PC-3 (cell line): Measurements from ENCODE around the gene RAP1GAP2. TPM values are rescaled to one million over a fixed set of nuclear protein-coding genes. Genes with fewer than 3 reads are reported as not detected.

Experiments
- ATAC-seq: fragments of 200-7000 bp; cut with Tn5 transposase; 2 replicates; pipeline ENCODE4 v1.9.1; 2020; ENCODE audit warnings: mild to moderate bottlenecking, moderate library complexity
- BruUV-seq: library from RNA; stranded (reverse); fragments of 400-500 nt; replicated peaks from 2 replicates; lab custom pipeline; 2021; lab: Mats Ljungman, UMichigan
- CTCF ChIA-PET: fragments of 300-600 bp; sonication (Branson Sonifier 250); formaldehyde crosslinking; loops from one replicate; lab custom pipeline; 2022; ENCODE audit warnings: antibody characterized with exemption; lab: Charles Lee
- POLR2A ChIA-PET: fragments of 300-600 bp; sonication (Branson Sonifier 250); formaldehyde crosslinking; loops from one replicate; lab custom pipeline; 2022; ENCODE audit warnings: antibody characterized with exemption; ENCODE audit not compliant: unreplicated experiment; lab: Charles Lee
- DNase-seq: peaks from one replicate; pipeline ENCODE4 v3.0.0-alpha.2; 2015
- H2AFZ ChIP-seq: fragments of 300-600 bp; sonication (generic); 2 replicates; pipeline ENCODE4 v1.6.0; 2016; ENCODE audit warnings: antibody characterized with exemption, low read length
- H3F3A ChIP-seq: fragments of 300-600 bp; sonication (generic); one replicate; pipeline ENCODE4 v1.6.0; 2017; ENCODE audit warnings: antibody characterized with exemption, low read length, control low read depth, mild to moderate bottlenecking; ENCODE audit not compliant: unreplicated experiment
- H3K27ac ChIP-seq: fragments of 300-600 bp; sonication (generic); 2 replicates; pipeline ENCODE4 v1.5.1; 2016; ENCODE audit warnings: mild to moderate bottlenecking, low read length
- H3K27me3 ChIP-seq: fragments of 300-600 bp; sonication (generic); 2 replicates; pipeline ENCODE4 v1.6.1; 2016; ENCODE audit warnings: low read length, mixed read lengths
- H3K36me3 ChIP-seq: fragments of 300-600 bp; sonication (generic); 2 replicates; pipeline ENCODE4 v1.6.1; 2016; ENCODE audit warnings: low read depth, mixed run types, low read length, mixed read lengths
- H3K4me1 ChIP-seq: fragments of 300-600 bp; sonication (generic); 2 replicates; pipeline ENCODE4 v1.5.1; 2016; ENCODE audit warnings: low read length; ENCODE audit not compliant: insufficient read depth
- H3K4me2 ChIP-seq: fragments of 300-600 bp; sonication (generic); 2 replicates; pipeline ENCODE4 v1.6.0; 2016; ENCODE audit warnings: low read length
- H3K4me3 ChIP-seq: fragments of 300-600 bp; sonication (generic); 2 replicates; pipeline ENCODE4 v1.5.1; 2016; ENCODE audit warnings: mild to moderate bottlenecking, low read length, mixed read lengths
- H3K79me2 ChIP-seq: fragments of 300-600 bp; sonication (generic); 2 replicates; pipeline ENCODE4 v1.6.1; 2017; ENCODE audit warnings: low read length, mixed read lengths
- H3K9ac ChIP-seq: fragments of 300-600 bp; sonication (generic); 2 replicates; pipeline ENCODE4 v1.6.0; 2016; ENCODE audit warnings: mild to moderate bottlenecking, low read length
- H3K9me2 ChIP-seq: fragments of 300-600 bp; sonication (generic); replicated peaks from 2 replicates; pipeline ENCODE4 v1.6.1; 2016; ENCODE audit warnings: mixed run types, low read length, mixed read lengths
- H3K9me3 ChIP-seq: fragments of 300-600 bp; sonication (generic); 2 replicates; pipeline ENCODE4 v1.6.1; 2016; ENCODE audit warnings: low read length, mixed read lengths
- H4K20me1 ChIP-seq: fragments of 300-600 bp; sonication (generic); 2 replicates; pipeline ENCODE4 v1.6.1; 2016; ENCODE audit warnings: low read length, mixed read lengths
- CTCF ChIP-seq: fragments of 300-600 bp; sonication (generic); conservative IDR thresholded peaks from 2 replicates; pipeline ENCODE4 v1.5.1; 2017; ENCODE audit warnings: antibody characterized with exemption, low read depth, mild to moderate bottlenecking, low read length
- EZH2 ChIP-seq: fragments of 300-600 bp; sonication (generic); IDR thresholded peaks from one replicate; pipeline ENCODE4 v1.6.1; 2017; ENCODE audit warnings: antibody characterized with exemption, mild to moderate bottlenecking, low read length; ENCODE audit not compliant: unreplicated experiment
- EZH2phosphoT487 ChIP-seq: fragments of 300-600 bp; sonication (generic); IDR thresholded peaks from 2 replicates; pipeline ENCODE4 v1.6.1; 2018; ENCODE audit warnings: mild to moderate bottlenecking, antibody characterized with exemption, low read length, borderline replicate concordance
- intact Hi-C: fragments of 100-400 bp; cut with micrococcal nuclease; formaldehyde crosslinking; loops from 2 replicates; pipeline ENCODE4 v1.9.0; 2023
- total RNA-seq: library from RNA; depleted of rRNA; stranded (reverse); fragments of >200 nt; gene quantifications from 2 replicates; pipeline ENCODE4 v1.2.3, GENCODE V29; 2014

The RAP1GAP2 gene
- total RNA-seq, 1 experiment from 2014 or later = 14.5 TPM

- Histone ChIP-seq H3K9me3 (no peaks in the 10 kb centered on the region), H2AFZ (no peak overlapping the region), H4K20me1 (no peaks in the 10 kb centered on the region), H3K79me2 (no peaks in the 10 kb centered on the region), H3K27ac (no peak overlapping the region), H3F3A (no peaks in the 10 kb centered on the region), H3K36me3 (no peaks in the 10 kb centered on the region), H3K4me2 (no peak overlapping the region), H3K27me3 (no peaks in the 10 kb centered on the region), H3K4me1 (0 out of 2 replicates have a peak, but pooled peaks cover 4% of the 10 kb centered on the region), H3K9ac (no peak overlapping the region), H3K9me2 (no peaks in the 10 kb centered on the region), H3K4me3 (no peak overlapping the region)
- no peak for ATAC-seq
- DNase-seq = no peak
- intact Hi-C loops = no loop called here
- no TSS peak for BruUV-seq
- TF ChIP-seq EZH2phosphoT487 (no peak), CTCF (no peak), EZH2 (no peak)
- ChIA-PET CTCF (no interaction called here), POLR2A (no interaction called here)
Measured at GRCh38 chr17:2936771-2937321, 140.6 kb downstream of the RAP1GAP2 start.

GRCh38 chr17:2937331-2938003 lies 141.2 kb downstream of the RAP1GAP2 start:
- no peaks in the 10 kb centered on the region for H3K36me3 ChIP-seq
- H2AFZ ChIP-seq = no peak overlapping the region
- ATAC-seq = peak; percentile 48; the same call in 1 of the 2 replicates
- TF ChIP-seq EZH2 (no peak), CTCF (peak; percentile 32), EZH2phosphoT487 (no peak)
- H3F3A ChIP-seq = no peaks in the 10 kb centered on the region
- intact Hi-C loops = no loop called here
- H3K27me3 ChIP-seq = no peaks in the 10 kb centered on the region
- H4K20me1 ChIP-seq = no peaks in the 10 kb centered on the region
- H3K27ac ChIP-seq = no peak overlapping the region
- no peaks in the 10 kb centered on the region for H3K9me2 ChIP-seq
- 0 out of 2 replicates have a peak, but pooled peaks cover 4% of the 10 kb centered on the region for H3K4me1 ChIP-seq
- DNase-seq = no peak
- H3K79me2 ChIP-seq = no peaks in the 10 kb centered on the region
- no peak overlapping the region for H3K4me3 ChIP-seq
- POLR2A ChIA-PET = interaction anchor here (0.7 kb wide), 1 partner anchor 28 kb away, joined by 4 read pairs; no protein-coding TSS in a partner anchor
- no peaks in the 10 kb centered on the region for H3K9me3 ChIP-seq
- BruUV-seq = no TSS peak
- no peak overlapping the region for H3K9ac ChIP-seq
- CTCF ChIA-PET = no interaction called here
- H3K4me2 ChIP-seq = no peak overlapping the region
